IMR-90 (cell line): ENCODE results near the gene TMEM221. TPM values are rescaled to one million over a fixed set of nuclear protein-coding genes. Genes with fewer than 3 reads are reported as not detected.

Experiments used
- ATAC-seq: fragments of 200-7000 bp; cut with Tn5 transposase; 2 replicates; pipeline ENCODE4 v1.9.1; 2020; ENCODE audit warnings: low read depth, mild to moderate bottlenecking, moderate library complexity
- BruUV-seq: library from RNA; stranded (reverse); fragments of 400-500 nt; replicated peaks from 2 replicates; lab custom pipeline; 2021; lab: Mats Ljungman, UMichigan
- CTCF ChIA-PET: fragments of 300-600 bp; formaldehyde crosslinking; extraction: SDS; loops from one replicate; lab custom pipeline; 2021; ENCODE audit warnings: antibody characterized with exemption; lab: Yijun Ruan, JAX
- POLR2A ChIA-PET: fragments of 300-600 bp; sonication (Branson Sonifier 250); formaldehyde crosslinking; loops from one replicate; lab custom pipeline; 2022; ENCODE audit warnings: antibody characterized with exemption; ENCODE audit not compliant: unreplicated experiment; lab: Charles Lee
- DNase-seq: peaks from one replicate; pipeline ENCODE4 v3.0.0; 2013
- H2AFZ ChIP-seq: replicated peaks from 2 replicates; pipeline ENCODE3; 2013; ENCODE audit warnings: low read length, mild to moderate bottlenecking; ENCODE audit not compliant: poor library complexity
- H2AK5ac ChIP-seq: 2 replicates; pipeline ENCODE4 v1.6.1; 2013; ENCODE audit warnings: low read depth, low read length, inconsistent platforms
- H2AK9ac ChIP-seq: replicated peaks from 2 replicates; pipeline ENCODE3; 2013; ENCODE audit warnings: mild to moderate bottlenecking, low read depth, low read length, moderate library complexity; ENCODE audit not compliant: poor library complexity
- H2BK120ac ChIP-seq: 2 replicates; pipeline ENCODE4 v1.6.1; 2013; ENCODE audit warnings: low read depth, low read length, inconsistent platforms
- H2BK15ac ChIP-seq: 3 replicates; pipeline ENCODE4 v1.6.1; 2013; ENCODE audit warnings: low read depth, low read length, inconsistent platforms
- H2BK20ac ChIP-seq: 2 replicates; pipeline ENCODE4 v1.6.1; 2013; ENCODE audit warnings: low read depth, mild to moderate bottlenecking, inconsistent platforms, low read length, moderate library complexity
- H2BK5ac ChIP-seq: 2 replicates; pipeline ENCODE4 v1.6.1; 2013; ENCODE audit warnings: mild to moderate bottlenecking, low read depth, low read length, inconsistent platforms; ENCODE audit not compliant: poor library complexity, severe bottlenecking
- H3K14ac ChIP-seq: replicated peaks from 2 replicates; pipeline ENCODE4 v1.6.1; 2013; ENCODE audit warnings: low read depth, low read length, inconsistent platforms
- H3K18ac ChIP-seq: 2 replicates; pipeline ENCODE4 v1.6.1; 2013; ENCODE audit warnings: low read depth, low read length, control low read depth
- H3K23ac ChIP-seq: 2 replicates; pipeline ENCODE4 v1.6.1; 2013; ENCODE audit warnings: low read depth, low read length, inconsistent platforms
- H3K27ac ChIP-seq: 2 replicates; pipeline ENCODE4 v1.5.1; 2013; ENCODE audit warnings: mild to moderate bottlenecking, control low read depth, low read length; ENCODE audit not compliant: insufficient read depth
- H3K27me3 ChIP-seq: 2 replicates; pipeline ENCODE4 v1.6.1; 2013; ENCODE audit warnings: low read length; ENCODE audit not compliant: control insufficient read depth, insufficient read depth
- H3K36me3 ChIP-seq: 2 replicates; pipeline ENCODE4 v1.6.1; 2013; ENCODE audit warnings: low read length, mixed read lengths; ENCODE audit not compliant: control insufficient read depth, insufficient read depth
- H3K4ac ChIP-seq: 2 replicates; pipeline ENCODE4 v1.6.1; 2013; ENCODE audit warnings: low read depth, low read length, inconsistent platforms
- H3K4me1 ChIP-seq: 2 replicates; pipeline ENCODE4 v1.6.1; 2013; ENCODE audit warnings: low read length, mixed read lengths; ENCODE audit not compliant: control insufficient read depth, insufficient read depth
- H3K4me2 ChIP-seq: 2 replicates; pipeline ENCODE4 v1.6.1; 2013; ENCODE audit warnings: low read depth, mild to moderate bottlenecking, control low read depth, low read length, moderate library complexity
- H3K4me3 ChIP-seq: 2 replicates; pipeline ENCODE4 v1.5.1; 2013; ENCODE audit warnings: low read depth, mild to moderate bottlenecking, control low read depth, low read length, moderate library complexity; ENCODE audit not compliant: insufficient read depth
- H3K56ac ChIP-seq: 2 replicates; pipeline ENCODE4 v1.6.1; 2013; ENCODE audit warnings: low read length, inconsistent platforms; ENCODE audit not compliant: insufficient read depth; ENCODE audit errors: extremely low read depth
- H3K79me1 ChIP-seq, 2 experiments: 2 replicates each; pipeline ENCODE4 v1.6.1; 2013; ENCODE audit warnings: low read length in 2 of 2, inconsistent platforms in 1 of 2, low read depth in 1 of 2
- H3K9ac ChIP-seq: 2 replicates; pipeline ENCODE4 v1.6.1; 2013; ENCODE audit warnings: low read depth, low read length, control low read depth
- H3K9me1 ChIP-seq: 2 replicates; pipeline ENCODE4 v1.6.1; 2013; ENCODE audit warnings: low read length, inconsistent platforms; ENCODE audit not compliant: insufficient read depth
- H3K9me3 ChIP-seq: 2 replicates; pipeline ENCODE4 v1.6.1; 2013; ENCODE audit warnings: low read length; ENCODE audit not compliant: control insufficient read depth, insufficient read depth
- H4K20me1 ChIP-seq: 2 replicates; pipeline ENCODE4 v1.6.1; 2013; ENCODE audit warnings: low read length, inconsistent platforms; ENCODE audit not compliant: insufficient read depth
- H4K5ac ChIP-seq: 2 replicates; pipeline ENCODE4 v1.6.1; 2013; ENCODE audit warnings: mild to moderate bottlenecking, low read depth, low read length, control low read depth
- H4K8ac ChIP-seq, 2 experiments: 2 replicates each; pipeline ENCODE4 v1.6.1; 2013; ENCODE audit warnings: low read depth in 2 of 2, low read length in 2 of 2, control low read depth in 1 of 2, inconsistent platforms in 1 of 2
- H4K91ac ChIP-seq: 2 replicates; pipeline ENCODE4 v1.6.1; 2013; ENCODE audit warnings: low read depth, low read length, inconsistent platforms; ENCODE audit not compliant: insufficient read depth
- BHLHE40 ChIP-seq: fragments of 150-350 bp; IDR thresholded peaks from 2 replicates; pipeline ENCODE4 v1.6.1; 2016; ENCODE audit warnings: mild to moderate bottlenecking, low read depth, low read length
- CEBPB ChIP-seq: IDR thresholded peaks from 2 replicates; pipeline ENCODE4 v1.6.1; 2012; ENCODE audit warnings: low read depth, low read length, improper control_type of control experiment
- CHD1 ChIP-seq: IDR thresholded peaks from 2 replicates; pipeline ENCODE4 v1.6.1; 2012; ENCODE audit warnings: low read depth, low read length, improper control_type of control experiment
- CTCF ChIP-seq: conservative IDR thresholded peaks from 2 replicates; pipeline ENCODE4 v1.5.1; 2012; ENCODE audit warnings: mild to moderate bottlenecking, low read depth, low read length, improper control_type of control experiment
- ELK1 ChIP-seq: fragments of 150-350 bp; IDR thresholded peaks from 2 replicates; pipeline ENCODE4 v1.6.1; 2016; ENCODE audit warnings: low read depth, mild to moderate bottlenecking, low read length, moderate library complexity, borderline replicate concordance
- FOS ChIP-seq: fragments of 150-350 bp; IDR thresholded peaks from 2 replicates; pipeline ENCODE4 v1.6.1; 2016; ENCODE audit warnings: low read depth, low read length
- MAFK ChIP-seq: IDR thresholded peaks from 2 replicates; pipeline ENCODE4 v1.6.1; 2012; ENCODE audit warnings: low read depth, low read length, improper control_type of control experiment
- MAZ ChIP-seq: IDR thresholded peaks from 2 replicates; pipeline ENCODE4 v1.6.1; 2012; ENCODE audit warnings: low read depth, mild to moderate bottlenecking, low read length, improper control_type of control experiment, moderate library complexity, borderline replicate concordance
- MXI1 ChIP-seq: IDR thresholded peaks from 2 replicates; pipeline ENCODE4 v1.6.1; 2012; ENCODE audit warnings: low read depth, mild to moderate bottlenecking, low read length, moderate library complexity, borderline replicate concordance
- NFE2L2 ChIP-seq: fragments of 150-350 bp; IDR thresholded peaks from 2 replicates; pipeline ENCODE4 v1.6.1; 2016; ENCODE audit warnings: low read depth, mild to moderate bottlenecking, low read length
- POLR2A ChIP-seq: IDR thresholded peaks from 2 replicates; pipeline ENCODE4 v1.6.1; 2012; ENCODE audit warnings: mild to moderate bottlenecking, low read depth, low read length
- RAD21 ChIP-seq: IDR thresholded peaks from 2 replicates; pipeline ENCODE4 v1.6.1; 2012; ENCODE audit warnings: low read length, improper control_type of control experiment
- RCOR1 ChIP-seq: IDR thresholded peaks from 2 replicates; pipeline ENCODE4 v1.6.1; 2012; ENCODE audit warnings: mild to moderate bottlenecking, low read length, improper control_type of control experiment; ENCODE audit not compliant: insufficient replicate concordance
- RFX5 ChIP-seq: IDR thresholded peaks from 2 replicates; pipeline ENCODE4 v1.8.0; 2012; ENCODE audit warnings: low read depth, mild to moderate bottlenecking, low read length, moderate library complexity
- SMC3 ChIP-seq: fragments of 150-350 bp; IDR thresholded peaks from 2 replicates; pipeline ENCODE4 v1.6.1; 2016; ENCODE audit warnings: low read depth, mild to moderate bottlenecking, antibody characterized with exemption, low read length, moderate library complexity
- USF2 ChIP-seq: fragments of 150-350 bp; IDR thresholded peaks from 2 replicates; pipeline ENCODE4 v1.6.1; 2017; ENCODE audit warnings: mild to moderate bottlenecking, antibody characterized with exemption, low read length, low read depth
- WGBS, 2 experiments: methylation state at CpG; one replicate each; pipeline versions ENCODE4 v1.1.5 to v1.1.7; 2013; ENCODE audit warnings: missing lambda C conversion rate in 2 of 2; ENCODE audit not compliant: insufficient read length in 1 of 2; ENCODE audit errors: extremely low coverage in 2 of 2; 5-methylcytosine and 5-hydroxymethylcytosine counted together
- dilution Hi-C: fragments of 300-500 bp; cut with HindIII; formaldehyde crosslinking; loops from one replicate; pipeline ENCODE4 v1.14.3; 2018; ENCODE audit warnings: low sequenced_read_pairs; ENCODE audit not compliant: unreplicated experiment
- in situ Hi-C: fragments of 300-500 bp; cut with MboI; formaldehyde crosslinking; loops from 3 replicates; pipeline ENCODE4 v1.14.3; 2019; ENCODE audit warnings: low sequenced_read_pairs, inconsistent platforms, mixed read lengths
- intact Hi-C: fragments of 100-400 bp; cut with micrococcal nuclease; formaldehyde crosslinking; loops from 2 replicates; pipeline ENCODE4 v1.10.0; 2022
- polyA plus RNA-seq, 3 experiments: library from polyadenylated mRNA; depleted of rRNA; stranded (reverse); fragments of >200 nt; gene quantifications; 2 replicates each; pipeline ENCODE4 v1.2.3, GENCODE V29; 2012; ENCODE audit warnings: low replicate concordance in 1 of 3
- total RNA-seq: library from RNA; depleted of rRNA; stranded (reverse); fragments of >200 nt; gene quantifications from 2 replicates; pipeline ENCODE4 v1.2.3, GENCODE V29; 2012

The TMEM221 gene
- total and polyA plus RNA-seq, 2 of the 4 experiments (the other 2 are of a cell fraction): 0.12 TPM; not detected in 1

GRCh38 chr19:17411801-17412200 is 36.7 kb downstream of the TMEM221 start:
- Histone ChIP-seq H2AFZ (peak overlapping the region; percentile 71), H4K5ac (peak overlapping the region; percentile 63), H3K36me3 (no peaks in the 10 kb centered on the region), H2BK5ac (no peak overlapping the region), H3K14ac (no peak overlapping the region), H2BK20ac (no peak overlapping the region), H2AK5ac (no peak overlapping the region), H3K27ac (no peak overlapping the region), H3K9me3 (no peaks in the 10 kb centered on the region), H3K79me1 (no peaks in the 10 kb centered on the region), H3K4me1 (peaks cover 7% of the 10 kb centered on the region), H4K20me1 (no peaks in the 10 kb centered on the region), H3K4me3 (no peak overlapping the region), H4K8ac (no peak overlapping the region), H3K18ac (no peak overlapping the region), H3K23ac (no peak overlapping the region), H3K9ac (no peak overlapping the region), H3K4me2 (no peak overlapping the region), H4K91ac (no peak overlapping the region), H2AK9ac (no peak overlapping the region), H3K4ac (no peak overlapping the region), H3K9me1 (no peaks in the 10 kb centered on the region), H2BK120ac (no peak overlapping the region), H3K27me3 (0 out of 2 replicates have a peak, but pooled peaks cover 1% of the 10 kb centered on the region), H3K56ac (no peak overlapping the region), H2BK15ac (no peak overlapping the region)
- dilution Hi-C loops: no loop called here
- ChIA-PET POLR2A (no interaction called here), CTCF (no interaction called here)
- DNase-seq: no peak
- WGBS, 2 experiments: 78% methylated on average over 5 of the region's 11 CpGs; no CpG with 5 or more reads in 1 of the 2 experiments
- intact Hi-C loops: no loop called here
- BruUV-seq: no TSS peak
- TF ChIP-seq ELK1: no peak
- no peak for TF ChIP-seq POLR2A
- TF ChIP-seq NFE2L2: no peak
- no peak for TF ChIP-seq SMC3
- TF ChIP-seq RCOR1: no peak
- no peak for TF ChIP-seq MXI1
- no peak for TF ChIP-seq CHD1
- no peak for TF ChIP-seq CEBPB
- no peak for TF ChIP-seq BHLHE40
- TF ChIP-seq FOS: no peak
- TF ChIP-seq USF2: no peak
- TF ChIP-seq CTCF: no peak
- TF ChIP-seq MAFK: no peak
- TF ChIP-seq RAD21: no peak
- no peak for TF ChIP-seq RFX5
- TF ChIP-seq MAZ: no peak
- no peak for ATAC-seq
- in situ Hi-C loops: no loop called here
